Osteoblast (primary cell): Measurements from ENCODE around the gene C7. TPM values are rescaled to one million over a fixed set of nuclear protein-coding genes. Genes with fewer than 3 reads are reported as not detected.
"Not testable (repeated sequence)": the region's sequence is repeated elsewhere in the genome, so short reads cannot be mapped to it uniquely, and the experiment has no call there.

Source experiments
- DNase-seq: peaks from one replicate; pipeline ENCODE4 v3.0.0; 2011; ENCODE audit warnings: low spot score, mixed read lengths; ENCODE audit not compliant: insufficient read length; ENCODE audit errors: missing footprints
- H2AFZ ChIP-seq: 2 replicates; pipeline ENCODE4 v1.6.0; 2011; ENCODE audit warnings: mild to moderate bottlenecking, low read length
- H3K27ac ChIP-seq: 2 replicates; pipeline ENCODE4 v1.5.1; 2011; ENCODE audit warnings: mild to moderate bottlenecking, low read depth, low read length, moderate library complexity
- H3K27me3 ChIP-seq: 2 replicates; pipeline ENCODE4 v1.6.0; 2012; ENCODE audit warnings: mild to moderate bottlenecking, control low read depth, inconsistent platforms, low read length, moderate library complexity; ENCODE audit not compliant: insufficient read depth
- H3K36me3 ChIP-seq: 2 replicates; pipeline ENCODE4 v1.5.1; 2011; ENCODE audit warnings: mild to moderate bottlenecking, low read length, control low read depth, moderate library complexity; ENCODE audit not compliant: insufficient read depth
- H3K4me1 ChIP-seq: 2 replicates; pipeline ENCODE4 v1.5.1; 2011; ENCODE audit warnings: mild to moderate bottlenecking, low read length, control low read depth, moderate library complexity; ENCODE audit not compliant: insufficient read depth
- H3K4me2 ChIP-seq: 2 replicates; pipeline ENCODE4 v1.6.0; 2011; ENCODE audit warnings: mild to moderate bottlenecking, low read length; ENCODE audit not compliant: insufficient read depth
- H3K4me3 ChIP-seq: fragments of 200-600 bp; sonication (generic); 3 replicates; pipeline ENCODE4 v1.5.1; 2012; ENCODE audit warnings: mild to moderate bottlenecking, low read length, inconsistent platforms; ENCODE audit not compliant: insufficient read depth
- H3K79me2 ChIP-seq: 2 replicates; pipeline ENCODE4 v1.6.0; 2012; ENCODE audit warnings: mild to moderate bottlenecking, low read length, control low read depth, inconsistent platforms; ENCODE audit not compliant: insufficient read depth
- H3K9me3 ChIP-seq: 2 replicates; pipeline ENCODE4 v1.5.1; 2011; ENCODE audit warnings: low read depth, low read length, control low read depth
- H4K20me1 ChIP-seq: 2 replicates; pipeline ENCODE4 v1.6.0; 2012; ENCODE audit warnings: mild to moderate bottlenecking, low read length, control low read depth; ENCODE audit not compliant: insufficient read depth
- CTCF ChIP-seq: IDR thresholded peaks from 2 replicates; pipeline ENCODE4 v1.5.1; 2011; ENCODE audit warnings: mild to moderate bottlenecking, low read depth, low read length, moderate library complexity; ENCODE audit errors: extremely low read depth
- small RNA-seq: library from RNA; depleted of rRNA; stranded (forward); fragments of <200 nt; gene quantifications from one replicate; pipeline ENCODE3, GENCODE V24; 2012
- total RNA-seq: library from RNA; depleted of rRNA; stranded (reverse); fragments of >200 nt; gene quantifications from 2 replicates; pipeline ENCODE4 v1.2.3, GENCODE V29; 2012

C7 gene
- total RNA-seq, 1 donor: 0.36 TPM

- Histone ChIP-seq H3K27ac (no peak overlapping the region), H3K27me3 (no peaks in the 10 kb centered on the region), H3K4me3 (no peak overlapping the region), H3K4me2 (no peak overlapping the region), H3K79me2 (no peaks in the 10 kb centered on the region), H3K4me1 (peaks cover 3% of the 10 kb centered on the region), H4K20me1 (no peaks in the 10 kb centered on the region), H3K36me3 (no peaks in the 10 kb centered on the region), H2AFZ (no peak overlapping the region), H3K9me3 (no peaks in the 10 kb centered on the region)
- DNase-seq: no peak
- TF ChIP-seq CTCF: no peak
Observed at GRCh38 chr5:41012318-41012717, 103.0 kb downstream of the C7 start.

- not testable (repeated sequence) for H2AFZ ChIP-seq, H3K4me1 ChIP-seq, H3K4me2 ChIP-seq, H3K36me3 ChIP-seq, H4K20me1 ChIP-seq, H3K79me2 ChIP-seq, H3K27me3 ChIP-seq, H3K9me3 ChIP-seq, H3K4me3 ChIP-seq, H3K27ac ChIP-seq
- peak; percentile 32 for DNase-seq
Observed at GRCh38 chr5:41022600-41022999, 113.3 kb downstream of the C7 start.

Small RNAs within 50 kb of the gene (small RNA-seq; reads per million reads assigned to genes)
- gene AC114967.1 (not detected), gene RNU7-161P (not detected)

Other genes with a start within 250 kb of the C7 start
- 10.6 and 15.2 TPM in 2 replicates for gene PTGER4, start 229.6 kb upstream of the C7 start, total RNA-seq
- 13.8 and 14.5 TPM in 2 replicates for gene TTC33, start 153.5 kb upstream of the C7 start, total RNA-seq
- gene PRKAA1, start 111.1 kb upstream of the C7 start, total RNA-seq: 95.5 and 110 TPM in 2 replicates
- gene RPL37, start 74.3 kb upstream of the C7 start, total RNA-seq: 220 and 385 TPM in 2 replicates
- 19.5 and 24.8 TPM in 2 replicates for gene CARD6, start 68.1 kb upstream of the C7 start, total RNA-seq
- gene MROH2B, start 161.8 kb downstream of the C7 start, total RNA-seq: not detected in 2 replicates